GM21360 (cell line): ENCODE measurements around the gene MYO18B.

Experiments used
- ATAC-seq: cut with Tn5 transposase; IDR thresholded peaks from one replicate; pipeline ENCODE4 v1.9.1; 2021; ENCODE audit warnings: mild to moderate bottlenecking, moderate library complexity; ENCODE audit not compliant: unreplicated experiment

The MYO18B gene

GRCh38 chr22:25843660-25844405 is 101.8 kb downstream of the MYO18B start:
- ATAC-seq: no peak

- ATAC-seq: no peak
Observed at GRCh38 chr22:25844601-25845000, 102.6 kb downstream of the MYO18B start.

- no peak for ATAC-seq
Observed at GRCh38 chr22:25845985-25846745, 104.2 kb downstream of the MYO18B start.

GRCh38 chr22:25847451-25847850 is 105.5 kb downstream of the MYO18B start:
- no peak for ATAC-seq

GRCh38 chr22:25848954-25849353 is 107.0 kb downstream of the MYO18B start:
- ATAC-seq: no peak

- no peak for ATAC-seq
Observed at GRCh38 chr22:25849522-25849921, 107.5 kb downstream of the MYO18B start.

- ATAC-seq: no peak
Observed at GRCh38 chr22:25852223-25852622, 110.2 kb downstream of the MYO18B start.

GRCh38 chr22:25853078-25853477 is 111.1 kb downstream of the MYO18B start:
- ATAC-seq: no peak

- ATAC-seq: no peak
Observed at GRCh38 chr22:25853501-25854284, 111.7 kb downstream of the MYO18B start.

- no peak for ATAC-seq
Observed at GRCh38 chr22:25869771-25870170, 127.8 kb downstream of the MYO18B start.

GRCh38 chr22:25874327-25874726 is 132.3 kb downstream of the MYO18B start:
- no peak for ATAC-seq

GRCh38 chr22:25875461-25875860 is 133.5 kb downstream of the MYO18B start:
- ATAC-seq: no peak

GRCh38 chr22:25876871-25877270 is 134.9 kb downstream of the MYO18B start:
- ATAC-seq: no peak

- no peak for ATAC-seq
Observed at GRCh38 chr22:25878933-25879332, 136.9 kb downstream of the MYO18B start.

- no peak for ATAC-seq
Observed at GRCh38 chr22:25880524-25880923, 138.5 kb downstream of the MYO18B start.

- no peak for ATAC-seq
Observed at GRCh38 chr22:25881210-25881755, 139.3 kb downstream of the MYO18B start.

GRCh38 chr22:25882360-25882759 is 140.4 kb downstream of the MYO18B start:
- ATAC-seq: no peak

- no peak for ATAC-seq
Observed at GRCh38 chr22:25883482-25884033, 141.6 kb downstream of the MYO18B start.

GRCh38 chr22:25884121-25884520 is 142.1 kb downstream of the MYO18B start:
- no peak for ATAC-seq

- no peak for ATAC-seq
Observed at GRCh38 chr22:25888399-25889054, 146.5 kb downstream of the MYO18B start.
